ENCODE results near the gene FAM171A2.

FAM171A2 gene

GRCh38 chr17:44324092-44324570 is 39.5 kb downstream of the FAM171A2 start:
- peak overlapping the region; percentile 87 for H3K4me3 ChIP-seq (ENCODE audit: low read depth, low read length)
- no peak for DNase-seq (ENCODE audit: low read depth)
- TF ChIP-seq CTCF (conservative IDR thresholded peaks at IDR 0.05; ENCODE audit: low read depth, low read length): no peak

GRCh38 chr17:44323359-44324091 is 40.1 kb downstream of the FAM171A2 start:
- peak overlapping the region; percentile 87 for H3K4me3 ChIP-seq (ENCODE audit: low read depth, low read length)
- no peak for DNase-seq (ENCODE audit: low read depth)
- no peak for TF ChIP-seq CTCF (conservative IDR thresholded peaks at IDR 0.05; ENCODE audit: low read depth, low read length)

GRCh38 chr17:44322236-44322895 is 41.3 kb downstream of the FAM171A2 start:
- no peak for TF ChIP-seq CTCF (conservative IDR thresholded peaks at IDR 0.05; ENCODE audit: low read depth, low read length)
- no peak overlapping the region for H3K4me3 ChIP-seq (ENCODE audit: low read depth, low read length)
- DNase-seq (ENCODE audit: low read depth): no peak

GRCh38 chr17:44321246-44322120 is 42.2 kb downstream of the FAM171A2 start:
- H3K4me3 ChIP-seq (ENCODE audit: low read depth, low read length): no peak overlapping the region
- no peak for TF ChIP-seq CTCF (conservative IDR thresholded peaks at IDR 0.05; ENCODE audit: low read depth, low read length)
- no peak for DNase-seq (ENCODE audit: low read depth)

- DNase-seq (ENCODE audit: low read depth): no peak
- TF ChIP-seq CTCF (conservative IDR thresholded peaks at IDR 0.05; ENCODE audit: low read depth, low read length): no peak
- no peak overlapping the region for H3K4me3 ChIP-seq (ENCODE audit: low read depth, low read length)
Observed at GRCh38 chr17:44320066-44320465, 43.6 kb downstream of the FAM171A2 start.

- no peak for TF ChIP-seq CTCF (conservative IDR thresholded peaks at IDR 0.05; ENCODE audit: low read depth, low read length)
- no peak overlapping the region for H3K4me3 ChIP-seq (ENCODE audit: low read depth, low read length)
Observed at GRCh38 chr17:44318077-44318892, 45.4 kb downstream of the FAM171A2 start.

More at GRCh38 chr17:44318077-44318892, 45.4 kb downstream of the FAM171A2 start:
- no peak for DNase-seq (ENCODE audit: low read depth)

Data from choroid plexus epithelial cell (primary cell).